Progenitor cell of endocrine pancreas (in vitro differentiated cells): ENCODE data around the gene SLC25A21. TPM values are rescaled to one million over a fixed set of nuclear protein-coding genes. Genes with fewer than 3 reads are reported as not detected.

ENCODE experiments used
- DNase-seq: peaks from one replicate; pipeline ENCODE4 v3.0.0; 2021; ENCODE audit warnings: low spot score; ENCODE audit not compliant: unreplicated experiment
- H3K27ac Mint-ChIP-seq: 2 replicates; pipeline ENCODE4 v1.8.0; 2021; ENCODE audit warnings: mild to moderate bottlenecking, moderate library complexity, mixed read lengths
- H3K27me3 Mint-ChIP-seq: 2 replicates; pipeline ENCODE4 v1.8.0; 2021; ENCODE audit warnings: mixed read lengths
- H3K36me3 Mint-ChIP-seq: 2 replicates; pipeline ENCODE4 v1.8.0; 2022; ENCODE audit warnings: mixed read lengths; ENCODE audit not compliant: insufficient read depth
- H3K4me1 Mint-ChIP-seq: 2 replicates; pipeline ENCODE4 v1.8.0; 2021; ENCODE audit warnings: low read depth, mixed read lengths
- H3K4me3 Mint-ChIP-seq: 2 replicates; pipeline ENCODE4 v1.8.0; 2021; ENCODE audit warnings: low read depth, mild to moderate bottlenecking, moderate library complexity, mixed read lengths
- H3K9me3 Mint-ChIP-seq: 2 replicates; pipeline ENCODE4 v1.8.0; 2021; ENCODE audit warnings: low read depth, mixed read lengths
- total RNA-seq: library from RNA; stranded (reverse); gene quantifications from 2 replicates; pipeline ENCODE4 v1.2.1, GENCODE V29; 2021
- TF ChIP-seq, protein P1 (sequence below): fragments of 200-600 bp; sonication (generic); IDR thresholded peaks from one replicate; pipeline ENCODE4 v1.5.0; 2021; ENCODE audit warnings: antibody characterized with exemption, mild to moderate bottlenecking; ENCODE audit not compliant: unreplicated experiment

The SLC25A21 gene
- total RNA-seq, 1 donor from 2014 or later = 2.5 TPM

DNA sequence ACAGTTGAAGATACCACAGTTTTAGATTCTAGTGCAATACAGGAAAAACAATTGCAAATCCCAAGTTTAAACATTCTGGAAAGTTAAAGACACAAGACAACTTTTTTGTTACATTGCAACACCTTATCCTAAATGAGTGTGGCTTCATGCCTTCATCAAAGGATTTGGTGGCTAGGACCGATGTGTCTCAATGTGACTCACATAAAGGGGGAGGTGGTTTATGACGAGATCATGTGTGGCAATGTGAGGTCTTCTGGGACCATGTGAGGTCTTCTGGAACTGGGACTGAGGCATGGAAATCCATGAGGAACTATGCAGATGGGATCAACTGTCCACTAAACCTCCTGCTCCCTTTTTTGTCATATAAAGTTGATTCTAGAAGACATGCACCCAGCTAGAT lies 344.5 kb downstream of the SLC25A21 start:
- TF ChIP-seq, protein P1, sequence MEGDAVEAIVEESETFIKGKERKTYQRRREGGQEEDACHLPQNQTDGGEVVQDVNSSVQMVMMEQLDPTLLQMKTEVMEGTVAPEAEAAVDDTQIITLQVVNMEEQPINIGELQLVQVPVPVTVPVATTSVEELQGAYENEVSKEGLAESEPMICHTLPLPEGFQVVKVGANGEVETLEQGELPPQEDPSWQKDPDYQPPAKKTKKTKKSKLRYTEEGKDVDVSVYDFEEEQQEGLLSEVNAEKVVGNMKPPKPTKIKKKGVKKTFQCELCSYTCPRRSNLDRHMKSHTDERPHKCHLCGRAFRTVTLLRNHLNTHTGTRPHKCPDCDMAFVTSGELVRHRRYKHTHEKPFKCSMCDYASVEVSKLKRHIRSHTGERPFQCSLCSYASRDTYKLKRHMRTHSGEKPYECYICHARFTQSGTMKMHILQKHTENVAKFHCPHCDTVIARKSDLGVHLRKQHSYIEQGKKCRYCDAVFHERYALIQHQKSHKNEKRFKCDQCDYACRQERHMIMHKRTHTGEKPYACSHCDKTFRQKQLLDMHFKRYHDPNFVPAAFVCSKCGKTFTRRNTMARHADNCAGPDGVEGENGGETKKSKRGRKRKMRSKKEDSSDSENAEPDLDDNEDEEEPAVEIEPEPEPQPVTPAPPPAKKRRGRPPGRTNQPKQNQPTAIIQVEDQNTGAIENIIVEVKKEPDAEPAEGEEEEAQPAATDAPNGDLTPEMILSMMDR = no peak
- no peaks in the 10 kb centered on the region for H3K36me3 Mint-ChIP-seq
- no peaks in the 10 kb centered on the region for H3K9me3 Mint-ChIP-seq

DNA sequence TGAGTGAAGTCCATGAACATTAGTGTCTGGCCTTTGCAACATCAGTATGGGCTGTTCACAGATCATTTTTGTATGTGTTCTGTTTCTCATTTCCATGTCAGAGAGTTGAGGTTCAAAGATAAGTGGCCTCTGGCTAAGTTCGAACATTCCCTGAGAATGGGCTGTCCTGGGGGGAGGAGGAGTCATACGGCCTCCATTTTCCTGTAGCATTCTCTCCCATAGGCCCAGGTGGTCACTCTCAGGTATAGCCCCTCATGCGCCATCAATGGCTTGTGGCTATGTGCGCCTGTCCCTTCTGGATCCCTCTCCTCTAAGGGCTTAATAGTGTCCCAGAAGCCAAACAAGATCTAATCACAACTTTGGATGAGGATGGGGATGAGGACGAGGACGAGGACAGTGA lies 345.8 kb downstream of the SLC25A21 start:
- Mint-ChIP-seq H3K4me1 (no peaks in the 10 kb centered on the region), H3K36me3 (no peaks in the 10 kb centered on the region), H3K27me3 (peaks cover 44% of the 10 kb centered on the region), H3K9me3 (no peaks in the 10 kb centered on the region), H3K27ac (no peak overlapping the region), H3K4me3 (no peak overlapping the region)
- TF ChIP-seq, protein P1 = no peak
- no peak for DNase-seq

More for the DNA sequence above, 344.5 kb downstream of the SLC25A21 start:
- no peak for DNase-seq
- peaks cover 39% of the 10 kb centered on the region for H3K27me3 Mint-ChIP-seq
- no peak overlapping the region for H3K27ac Mint-ChIP-seq
- H3K4me3 Mint-ChIP-seq = no peak overlapping the region
- no peaks in the 10 kb centered on the region for H3K4me1 Mint-ChIP-seq

GRCh38 chr14:36824854-36825253 lies 347.6 kb downstream of the SLC25A21 start:
- Mint-ChIP-seq H3K4me3 (no peak overlapping the region), H3K36me3 (no peaks in the 10 kb centered on the region), H3K27me3 (peaks cover 57% of the 10 kb centered on the region), H3K4me1 (peaks cover 1% of the 10 kb centered on the region), H3K9me3 (no peaks in the 10 kb centered on the region), H3K27ac (no peak overlapping the region)
- no peak for DNase-seq
- TF ChIP-seq, protein P1 = no peak

DNA sequence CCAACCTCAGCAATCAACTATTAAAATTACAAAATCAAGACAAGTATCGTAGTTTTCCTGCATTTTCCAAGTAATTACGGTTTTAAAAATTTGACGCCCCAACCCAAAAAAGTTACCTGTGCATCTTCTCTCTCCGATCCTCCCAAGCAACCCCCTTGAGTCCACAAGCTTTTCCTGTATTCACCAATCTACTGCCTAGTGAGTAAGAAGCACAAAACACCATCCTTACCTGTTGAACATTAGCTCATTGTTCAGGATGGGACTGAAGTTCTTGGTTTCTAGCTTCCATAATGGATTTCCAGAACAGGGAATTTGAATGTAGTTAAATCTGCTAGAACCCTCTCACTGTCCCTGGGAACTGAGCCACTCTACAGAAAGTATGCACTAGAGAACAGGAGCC lies 348.8 kb downstream of the SLC25A21 start:
- Mint-ChIP-seq H3K4me1 (peaks cover 1% of the 10 kb centered on the region), H3K4me3 (no peak overlapping the region), H3K27me3 (peaks cover 57% of the 10 kb centered on the region), H3K27ac (no peak overlapping the region), H3K36me3 (no peaks in the 10 kb centered on the region), H3K9me3 (no peaks in the 10 kb centered on the region)
- TF ChIP-seq, protein P1 = no peak
- no peak for DNase-seq

GRCh38 chr14:36822685-36823084 lies 349.7 kb downstream of the SLC25A21 start:
- DNase-seq = no peak
- Mint-ChIP-seq H3K27ac (no peak overlapping the region), H3K36me3 (no peaks in the 10 kb centered on the region), H3K4me1 (peaks cover 1% of the 10 kb centered on the region), H3K4me3 (no peak overlapping the region), H3K9me3 (no peaks in the 10 kb centered on the region), H3K27me3 (peaks cover 64% of the 10 kb centered on the region)
- TF ChIP-seq, protein P1 = no peak
